NAMALWA (cell line): ENCODE results near the gene ENPP6.

Source experiments
- DNase-seq: peaks from one replicate; pipeline ENCODE4 v3.0.0-alpha.2; 2015; ENCODE audit warnings: low spot score

The ENPP6 gene

DNA sequence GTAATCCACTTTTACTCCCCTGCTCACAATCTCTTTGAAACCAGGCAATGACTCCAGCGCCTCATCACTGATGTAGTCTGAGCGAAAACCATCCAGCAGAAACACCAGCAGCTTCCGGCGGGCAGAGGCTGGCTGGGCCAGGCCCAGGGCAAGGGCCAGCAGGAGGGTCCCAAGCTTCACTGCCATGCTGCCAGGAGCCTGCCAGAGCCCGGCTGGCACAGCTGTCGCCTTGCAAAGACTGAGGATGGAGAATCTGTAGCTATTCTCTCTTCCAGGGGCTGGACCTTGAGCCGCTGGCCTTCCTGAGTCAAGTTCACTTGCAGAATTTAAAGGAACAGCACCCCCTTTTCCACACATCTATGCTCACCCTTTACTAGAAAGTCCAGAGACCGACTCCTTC lies at the start of gene ENPP6:
Gene ENPP6 (minus strand): TSS at position 240 of the 400 bp plus-strand sequence. CDS start 54 bp downstream, at position 186.
- no peak for DNase-seq

DNA sequence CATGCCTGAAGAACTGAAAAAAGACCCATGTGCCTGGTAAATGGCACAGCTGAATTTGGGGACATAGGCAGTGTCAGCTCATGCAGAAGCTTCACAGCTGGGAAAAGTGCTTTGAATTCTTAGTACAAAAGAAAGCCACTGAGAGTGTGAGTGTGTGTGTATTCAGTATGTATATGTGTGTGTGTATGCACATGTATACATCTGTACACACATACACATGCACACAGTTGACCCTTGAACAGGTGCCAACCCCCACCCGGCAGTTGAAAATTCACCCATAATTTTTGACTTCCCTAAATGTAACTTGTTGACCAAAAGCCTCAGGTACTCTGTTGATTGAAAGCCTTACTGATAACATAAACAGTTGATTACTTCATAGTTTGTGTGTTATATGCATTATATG lies 49.5 kb upstream of the ENPP6 start:
- peak; percentile 48 for DNase-seq

DNA sequence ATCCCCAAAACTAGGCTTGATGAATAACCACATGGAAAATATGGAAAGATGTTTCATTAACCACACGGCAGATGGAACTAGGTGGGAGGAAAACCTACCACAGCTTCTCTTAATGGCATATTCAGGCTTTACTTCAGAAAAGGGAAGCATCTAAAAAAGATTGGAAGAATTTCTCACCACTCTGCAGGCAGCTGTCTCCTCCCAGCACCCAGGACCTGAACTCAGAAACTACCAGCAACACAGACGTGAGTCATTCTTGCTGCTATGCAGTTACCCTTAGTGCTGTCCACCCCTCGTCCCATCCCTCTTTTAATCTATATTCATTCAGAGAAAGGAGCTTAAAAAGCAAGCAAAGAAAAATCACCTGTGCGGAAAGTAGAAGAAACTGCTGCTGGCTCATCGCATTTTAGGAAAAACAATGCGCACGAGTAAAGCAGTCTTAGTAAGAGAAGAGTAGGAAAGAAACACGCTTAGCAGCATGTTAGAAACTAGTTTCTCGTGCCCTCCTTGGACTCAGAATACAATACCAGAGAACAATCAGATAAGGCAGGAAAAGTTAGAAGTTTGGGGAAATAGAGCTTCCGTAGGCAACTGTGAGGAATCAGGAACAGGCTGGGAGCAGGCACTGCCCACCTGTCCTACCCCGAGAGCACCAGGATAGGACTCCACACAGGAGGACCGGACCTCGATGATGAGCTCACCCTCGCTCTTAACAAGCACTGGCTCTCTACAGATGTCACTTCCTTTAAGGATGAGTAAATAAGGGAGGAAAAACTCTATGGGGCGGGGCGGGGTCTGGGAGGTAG lies 48.1 kb upstream of the ENPP6 start:
- DNase-seq, result peak; percentile 26

DNA sequence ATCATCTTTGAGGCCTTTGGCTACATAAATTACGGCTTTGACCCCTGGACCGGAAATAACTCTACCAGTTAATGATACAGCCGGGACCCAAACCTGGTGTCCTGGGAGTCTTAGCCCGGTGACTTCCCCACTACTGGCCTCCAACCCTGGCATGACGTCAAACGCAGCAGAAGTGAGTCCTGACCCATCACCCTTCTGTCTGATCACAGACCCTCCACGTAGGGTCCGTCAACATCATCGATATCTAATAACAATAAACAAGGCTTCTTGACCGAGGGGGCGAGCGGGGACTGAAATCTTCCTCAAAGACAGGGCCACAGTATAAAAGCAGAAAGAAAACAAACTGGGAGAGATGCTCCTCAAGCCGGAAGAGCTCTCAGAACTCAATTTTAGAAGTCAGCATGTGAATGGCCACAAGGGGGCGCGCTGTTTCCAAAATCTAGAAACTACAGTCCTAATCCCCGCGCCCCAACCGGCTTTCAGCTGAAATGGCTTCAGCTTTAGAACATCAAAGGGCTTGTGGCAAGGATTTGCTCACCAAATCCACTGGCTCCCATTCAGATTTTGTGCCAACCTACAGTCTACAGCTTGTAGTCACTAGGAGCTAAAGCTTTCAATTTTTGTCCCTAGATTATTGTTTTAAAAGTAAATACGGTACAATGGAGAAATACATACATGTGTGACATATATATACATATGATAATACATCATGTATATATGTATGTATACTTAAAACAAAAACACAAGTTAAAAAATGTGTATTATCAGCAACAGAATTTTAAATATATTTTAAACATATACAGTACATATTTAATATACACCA lies 46.4 kb upstream of the ENPP6 start:
- DNase-seq, result peak; percentile 96

DNA sequence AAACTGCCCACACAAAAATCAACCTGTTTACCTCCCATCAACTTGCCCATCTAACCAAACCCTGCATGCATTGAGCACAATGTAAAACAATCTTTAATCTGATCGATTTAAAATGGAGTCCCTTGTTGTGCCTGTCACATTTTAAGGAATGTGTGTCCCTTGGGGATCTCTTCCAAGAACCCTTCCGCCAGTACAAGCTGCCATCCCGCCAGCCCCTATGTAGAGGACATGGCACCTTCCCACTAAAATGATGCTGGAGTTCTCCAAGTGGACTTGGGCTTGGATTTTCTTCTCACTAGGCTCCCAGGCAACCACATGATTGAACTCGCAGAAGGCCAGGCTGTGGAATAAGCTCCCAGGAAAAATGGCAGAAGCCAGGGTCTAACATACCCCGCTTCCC lies 45.8 kb upstream of the ENPP6 start:
- DNase-seq, result no peak

DNA sequence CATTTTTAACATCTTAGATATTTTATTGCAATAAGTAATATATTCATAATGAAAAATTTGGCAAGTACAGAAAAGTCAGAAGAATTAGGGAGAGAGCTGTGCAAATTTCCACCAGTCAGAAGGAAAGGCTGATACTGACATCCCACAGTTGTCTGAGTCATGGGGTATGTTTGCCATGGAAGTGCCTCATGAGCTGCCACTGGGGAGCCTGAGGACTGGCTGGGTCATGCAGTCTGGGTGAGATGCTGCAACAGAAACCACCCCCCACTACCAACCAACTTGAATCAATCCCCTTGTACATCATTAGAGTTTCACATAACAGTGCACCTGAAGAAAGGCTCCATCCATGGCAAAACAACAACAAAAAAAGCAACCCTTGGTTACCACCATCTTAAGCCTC lies 45.2 kb upstream of the ENPP6 start:
- DNase-seq, result no peak

DNA sequence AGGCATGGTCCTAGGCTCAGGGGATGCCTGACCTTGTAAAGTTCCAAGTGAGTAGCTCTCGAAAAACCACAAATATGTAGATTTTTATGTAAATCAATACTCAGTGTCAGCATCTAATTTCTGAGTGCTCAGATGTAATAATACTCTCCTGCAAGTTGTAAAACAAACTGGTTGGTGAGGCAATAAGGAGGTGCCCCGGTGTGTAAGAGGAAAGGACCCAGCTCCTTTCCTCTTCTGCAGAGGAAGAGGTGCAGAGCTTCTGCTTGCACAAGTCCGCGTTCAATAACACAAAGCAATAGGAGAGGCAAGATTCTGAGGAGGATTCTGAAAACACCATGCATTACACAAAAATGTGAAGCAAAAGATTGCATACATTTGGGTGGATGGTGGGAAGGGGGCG lies 43.6 kb upstream of the ENPP6 start:
- no peak for DNase-seq

DNA sequence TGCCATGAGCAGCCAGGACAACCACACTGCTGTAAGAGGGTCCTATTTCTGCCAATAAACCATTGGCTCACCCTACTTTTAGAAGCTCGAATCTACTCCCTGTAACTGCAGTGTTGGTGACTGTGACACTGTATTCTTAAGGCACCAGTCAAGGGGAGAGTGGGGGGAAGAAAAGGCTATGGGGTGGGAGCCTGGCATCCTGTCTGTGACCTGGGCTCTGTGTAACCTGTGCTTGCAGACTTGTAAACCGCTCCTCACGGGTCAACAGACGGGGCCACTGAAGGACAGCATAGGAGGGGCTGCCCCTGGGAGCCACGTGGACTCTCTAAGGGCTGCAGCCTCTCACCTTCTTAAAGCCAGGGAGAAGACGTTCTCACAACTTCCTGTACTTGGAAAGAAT lies 42.2 kb upstream of the ENPP6 start:
- DNase-seq, result no peak

DNA sequence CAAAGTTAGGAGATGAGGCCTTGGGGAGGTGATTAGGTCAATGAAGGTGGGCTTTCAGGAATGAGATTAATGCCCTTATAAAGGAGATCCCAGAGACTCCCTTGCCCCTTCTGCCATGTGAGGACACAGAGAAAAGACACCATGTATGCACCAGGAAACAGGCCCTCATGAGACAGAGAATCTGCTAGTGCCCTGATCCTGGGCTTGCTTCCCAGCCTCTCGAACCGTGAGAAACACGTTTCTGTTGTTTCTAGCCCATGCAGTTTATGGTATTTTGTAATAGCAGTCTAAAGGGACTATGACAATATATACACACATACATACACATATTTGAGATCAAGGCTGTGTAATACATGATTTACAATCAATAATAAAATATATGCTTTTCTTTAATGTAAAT lies 41.4 kb upstream of the ENPP6 start:
- DNase-seq, result no peak

DNA sequence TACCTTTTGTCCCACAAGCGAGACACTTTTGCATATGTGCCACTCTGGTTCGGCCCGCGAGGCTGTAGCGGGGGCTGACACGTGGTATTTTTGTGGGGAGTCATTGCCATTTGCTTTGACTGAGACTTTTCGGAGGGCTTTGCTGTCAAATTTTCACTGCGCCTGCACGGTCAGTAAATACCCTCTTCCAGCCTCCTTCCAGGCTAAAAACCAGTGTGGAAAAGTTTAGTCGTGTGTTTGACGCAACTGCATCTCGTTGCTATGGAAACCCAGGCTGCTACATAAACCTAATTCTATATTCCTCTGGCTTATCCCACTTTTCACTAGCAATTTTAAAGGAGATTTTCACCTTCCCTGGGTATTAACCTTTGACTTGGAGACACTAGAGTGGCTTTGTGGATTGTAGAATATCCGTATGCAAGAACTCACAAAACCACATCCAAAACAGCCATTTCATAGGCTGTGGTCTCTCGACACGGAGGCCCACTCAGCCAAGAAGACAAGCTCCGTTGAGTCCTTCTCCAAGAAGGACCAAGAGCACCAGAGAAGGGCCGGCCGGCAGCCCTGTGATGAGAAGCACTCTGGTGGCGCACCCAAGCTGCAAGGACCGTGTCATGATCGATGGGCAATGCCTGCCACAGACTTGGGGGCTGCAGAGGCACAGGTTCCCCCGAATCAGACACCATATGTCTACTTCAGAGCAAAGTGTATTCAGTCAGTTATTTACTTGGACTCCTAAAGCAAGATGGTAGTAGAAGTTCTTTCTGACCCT lies 38.4 kb upstream of the ENPP6 start:
- DNase-seq, result no peak

DNA sequence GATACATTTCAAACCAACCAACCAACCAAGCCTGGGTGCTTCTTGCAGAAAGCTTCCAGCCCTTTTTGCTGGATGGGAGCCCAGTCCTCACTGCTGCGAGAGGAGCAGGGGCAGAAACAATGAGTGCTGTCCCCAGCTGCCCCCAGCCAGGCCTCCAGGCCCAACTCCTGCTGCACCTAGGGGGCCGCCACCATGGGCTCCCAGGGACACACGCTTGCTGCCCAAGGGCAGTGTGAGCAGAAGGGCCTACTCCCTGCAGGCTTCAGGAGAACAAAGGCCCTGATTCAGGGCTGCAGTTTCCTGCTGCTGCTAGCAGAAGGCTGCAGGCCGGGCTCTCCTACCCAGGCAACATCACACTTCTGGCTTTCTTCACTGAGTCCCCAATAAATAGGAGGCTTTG lies 37.7 kb upstream of the ENPP6 start:
- no peak for DNase-seq

DNA sequence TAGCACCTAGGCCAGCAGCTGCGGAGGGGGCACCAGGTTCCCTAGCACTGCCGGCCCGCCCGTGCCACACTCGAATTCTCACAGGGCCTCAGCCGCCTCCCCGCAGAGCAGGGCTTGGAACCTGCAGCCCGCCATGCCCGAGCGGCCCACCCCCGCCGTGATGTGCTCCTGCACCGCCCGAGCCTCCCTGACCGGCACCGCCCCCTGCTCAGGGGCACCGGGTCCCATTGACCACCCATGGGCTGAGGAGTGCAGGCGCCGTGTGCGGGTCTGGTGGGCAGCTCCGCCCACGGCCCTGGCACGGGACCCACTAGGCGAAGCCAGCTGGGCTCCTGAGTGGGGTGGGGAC lies 35.4 kb upstream of the ENPP6 start:
- no peak for DNase-seq

DNA sequence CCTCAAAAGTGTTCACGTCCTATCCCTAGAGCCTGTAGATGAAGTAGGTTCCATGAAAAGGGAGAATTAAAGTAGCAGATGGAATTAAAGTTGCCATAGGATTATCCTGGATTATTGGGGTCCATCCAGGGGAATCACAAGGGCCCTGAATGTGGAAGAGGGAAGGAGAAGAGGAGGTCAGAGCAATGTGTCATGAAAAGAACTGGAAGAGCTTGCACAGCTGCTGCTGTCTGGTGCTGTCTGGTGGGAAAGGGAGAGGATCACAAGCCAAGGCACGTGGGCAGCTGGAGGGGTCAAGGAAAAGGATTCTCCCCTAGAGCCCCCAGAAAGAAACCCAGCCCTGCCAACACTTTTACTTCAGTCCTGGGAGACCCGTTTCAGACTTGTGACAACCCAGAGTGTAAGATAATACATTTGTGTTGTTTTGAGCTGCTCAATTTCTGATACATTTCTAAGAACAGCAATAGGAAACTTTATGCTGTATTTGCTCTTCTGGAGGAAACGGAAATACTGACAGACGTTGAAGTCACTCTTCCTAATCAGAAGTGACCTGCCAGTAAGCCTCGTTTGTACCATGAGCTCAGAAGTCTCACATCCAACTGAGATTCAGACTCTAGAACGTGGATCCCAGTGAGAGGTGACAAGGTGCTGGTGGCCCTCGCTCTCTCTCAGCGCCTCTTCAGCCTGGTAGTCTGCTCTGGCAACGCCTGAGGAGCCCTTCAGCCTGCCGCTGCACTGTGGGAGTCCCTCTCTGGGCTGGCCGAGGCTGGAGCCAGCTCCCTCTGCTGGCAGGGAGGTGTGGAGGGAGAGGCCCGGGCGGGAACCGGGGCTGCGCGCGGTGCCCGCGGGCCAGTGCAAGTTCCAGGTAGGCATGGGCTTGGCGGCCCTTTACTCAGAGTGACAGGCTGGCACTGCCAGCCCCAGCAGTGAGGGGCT lies 34.7 kb upstream of the ENPP6 start:
- no peak for DNase-seq

DNA sequence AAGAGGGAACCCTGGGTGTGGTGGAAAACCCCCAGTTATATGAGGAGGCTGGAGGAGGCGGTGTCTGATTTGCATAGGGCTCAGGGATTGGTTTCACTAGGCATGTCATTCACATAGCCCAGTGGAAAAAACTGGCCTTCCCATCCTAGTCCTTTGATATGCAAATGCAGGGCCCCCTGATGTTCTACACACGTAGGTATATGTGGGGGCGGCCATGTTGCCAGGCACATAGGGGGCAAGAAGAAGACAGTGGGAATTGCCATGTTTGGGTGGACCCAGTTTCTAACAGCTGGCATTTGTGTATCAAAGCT lies 34.0 kb upstream of the ENPP6 start:
- DNase-seq, result peak; percentile 28

DNA sequence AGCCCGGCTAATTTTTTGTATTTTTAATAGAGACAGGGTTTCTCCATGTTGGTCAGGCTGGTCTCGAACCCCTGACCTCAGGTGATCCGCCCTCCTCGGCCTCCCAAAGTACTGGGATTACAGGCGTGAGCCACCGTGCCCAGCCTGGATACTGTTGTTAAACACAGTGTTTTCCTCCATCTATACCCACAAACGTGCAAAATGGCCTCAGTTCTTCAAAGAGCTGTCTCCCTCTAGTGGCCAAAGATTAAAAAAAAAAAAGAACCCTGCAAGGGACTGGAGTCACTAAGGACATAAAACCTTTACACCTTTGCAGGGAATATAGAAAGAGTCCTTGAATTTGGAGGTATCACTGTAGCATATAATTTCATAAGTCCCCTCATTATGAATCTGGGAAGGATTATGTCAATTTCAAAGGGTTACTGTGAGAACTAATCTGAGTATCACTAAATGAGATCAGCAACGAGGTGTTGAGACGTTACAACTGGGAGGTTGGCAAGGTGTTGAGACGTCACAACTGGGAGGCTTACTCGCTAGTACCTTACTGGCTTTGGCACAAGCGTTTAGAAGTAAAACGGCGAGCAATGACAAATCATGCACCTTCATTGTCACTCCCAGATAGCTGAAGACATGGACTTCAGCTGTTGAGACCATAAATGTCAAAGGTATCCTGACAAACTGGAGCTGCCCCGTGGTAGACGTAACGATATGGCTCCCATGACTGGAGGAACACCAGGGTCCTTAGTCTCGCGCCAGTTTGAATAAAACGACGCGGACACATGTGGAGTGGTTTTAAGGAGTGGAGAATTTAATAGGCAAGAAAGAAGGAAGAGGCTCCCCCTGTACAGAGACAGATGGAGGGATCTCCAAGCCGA lies 33.4 kb upstream of the ENPP6 start:
- DNase-seq, result peak; percentile 87

DNA sequence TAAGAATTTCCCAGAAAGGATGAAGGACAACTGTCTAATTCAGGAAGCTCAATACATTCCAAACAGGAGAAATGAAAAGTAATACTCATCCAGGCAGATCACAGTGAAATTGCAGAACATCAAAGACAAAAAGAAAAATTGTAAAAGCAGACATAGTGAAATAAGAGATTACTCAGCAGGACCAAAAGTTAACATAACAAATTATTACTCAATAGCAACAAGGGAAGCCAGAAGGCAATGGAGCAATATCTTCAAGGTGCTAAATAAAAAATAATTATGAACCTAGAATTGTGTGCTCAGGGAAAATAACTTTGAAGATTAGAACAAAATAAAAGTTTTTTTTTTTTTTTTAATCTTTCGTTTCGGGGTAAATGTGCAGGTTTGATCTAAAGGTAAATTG lies 30.5 kb upstream of the ENPP6 start:
- DNase-seq, result no peak

DNA sequence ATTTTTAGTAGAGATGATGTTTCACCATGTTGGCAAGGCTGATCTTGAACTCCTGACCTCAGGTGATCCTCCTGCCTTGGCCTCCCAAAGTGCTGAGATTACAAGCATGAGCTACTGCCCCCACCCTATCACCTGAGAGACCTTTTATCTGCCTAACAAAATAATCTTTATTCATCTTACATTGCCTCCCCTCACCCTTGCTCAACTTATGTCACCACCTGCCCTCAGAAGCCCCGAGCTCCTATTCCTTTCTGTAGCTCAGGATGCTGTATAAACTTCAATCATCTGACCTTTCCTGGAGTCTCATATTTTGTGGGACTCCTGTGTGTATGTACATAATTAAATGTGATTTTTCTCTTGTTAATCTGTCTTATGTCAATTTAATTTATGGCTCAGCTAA lies 29.7 kb upstream of the ENPP6 start:
- no peak for DNase-seq

DNA sequence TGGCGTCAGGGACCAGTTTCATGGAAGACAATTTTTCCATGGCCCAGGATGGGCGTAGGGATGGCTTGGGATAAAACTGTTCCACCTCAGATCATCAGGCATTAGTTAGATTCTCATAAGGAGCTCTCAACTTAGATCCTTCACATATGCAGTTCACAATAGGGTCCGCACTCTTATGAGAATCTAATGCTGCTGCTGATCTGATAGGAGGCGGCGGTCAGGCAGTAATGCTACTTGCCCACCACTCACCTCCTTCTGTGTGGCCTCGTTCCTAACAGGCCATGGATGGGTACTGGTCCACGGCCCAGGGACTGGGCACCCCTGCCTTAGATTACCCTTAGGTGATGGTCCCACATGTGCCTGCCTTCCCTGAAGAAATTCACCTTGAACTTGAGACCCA lies 28.8 kb upstream of the ENPP6 start:
- DNase-seq, result no peak

DNA sequence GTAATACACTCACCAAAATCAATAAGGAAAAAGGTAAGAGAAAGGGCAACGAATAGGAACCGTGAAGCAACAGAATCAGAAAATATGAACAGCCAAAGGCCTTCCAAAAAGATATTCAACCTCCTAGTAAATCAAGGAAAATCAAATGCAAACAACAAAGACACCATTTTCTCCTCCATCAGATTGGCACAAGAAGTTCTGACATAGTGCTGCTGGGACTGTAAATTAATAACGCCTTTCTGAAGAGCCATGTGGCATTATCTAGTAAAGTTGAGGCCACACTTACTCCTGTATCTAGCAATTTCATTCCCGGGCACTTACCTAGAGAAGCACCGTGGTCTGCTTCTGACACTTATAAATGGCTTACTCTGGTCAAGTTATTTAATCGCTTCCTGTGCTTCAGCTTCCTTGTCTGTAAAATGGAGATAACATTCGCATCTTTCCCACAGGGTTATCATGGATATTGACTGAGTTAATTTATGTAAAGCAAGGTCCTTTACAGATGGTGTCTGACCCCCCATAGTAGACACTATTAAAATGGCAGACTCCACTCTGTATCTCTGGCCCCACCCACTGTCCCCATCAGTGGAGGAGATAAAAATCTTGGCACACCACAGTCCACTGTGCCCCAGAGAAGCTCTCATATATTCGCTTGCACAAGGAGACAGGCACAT lies 20.5 kb upstream of the ENPP6 start:
- DNase-seq, result no peak

DNA sequence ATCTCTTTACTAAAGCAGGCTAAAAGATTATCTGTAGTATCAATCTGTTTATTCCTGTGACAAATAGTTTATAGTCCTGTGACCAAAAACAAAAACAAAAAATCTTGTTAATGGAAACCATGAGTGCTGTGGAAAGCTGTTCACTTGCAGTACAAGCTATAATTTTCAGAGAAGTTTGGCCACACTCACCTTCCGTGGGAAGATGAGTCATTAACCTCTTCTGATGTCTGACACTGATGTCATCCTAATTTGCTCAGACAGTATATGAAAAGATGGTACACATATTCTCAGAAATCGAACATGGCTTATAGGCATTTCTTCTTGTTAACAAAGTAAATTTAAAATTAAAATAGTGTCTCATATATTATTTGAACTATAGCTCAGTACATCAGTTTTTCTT lies 19.9 kb upstream of the ENPP6 start:
- no peak for DNase-seq
